Upper lobe of left lung (tissue), 6 donors: ENCODE data around the gene DGLUCY. TPM values are rescaled to one million over a fixed set of nuclear protein-coding genes. Genes with fewer than 3 reads are reported as not detected.

Source experiments
- ATAC-seq, 2 donors: fragments of 200-7000 bp; cut with Tn5 transposase; one replicate each; pipeline ENCODE4 v1.9.1; 2022; ENCODE audit warnings: mild to moderate bottlenecking in 2 of 2, moderate library complexity in 2 of 2; ENCODE audit not compliant: low FRiP score in 2 of 2
- DNase-seq, 2 donors: peaks; one replicate each; pipeline ENCODE4 v3.0.0-alpha.2; 2019 to 2020
- H3K27ac ChIP-seq, 4 donors: fragments of 200-600 bp; sonication (generic); one replicate each; pipeline ENCODE4 v1.5.1; 2016 to 2019
- H3K27me3 ChIP-seq, 4 donors: fragments of 200-600 bp; sonication (generic); one replicate each; pipeline ENCODE4 v1.5.1; 2017 to 2019
- H3K36me3 ChIP-seq, 4 donors: fragments of 200-600 bp; sonication (generic); one replicate each; pipeline ENCODE4 v1.5.1; 2016 to 2019
- H3K4me1 ChIP-seq, 4 donors: fragments of 200-600 bp; sonication (generic); one replicate each; pipeline ENCODE4 v1.5.1; 2018 to 2019
- H3K4me3 ChIP-seq, 4 donors: fragments of 200-600 bp; sonication (generic); one replicate each; pipeline ENCODE4 v1.5.1; 2017 to 2019; ENCODE audit warnings: mild to moderate bottlenecking in 2 of 4, moderate library complexity in 1 of 4
- H3K9me3 ChIP-seq, 4 donors: fragments of 200-600 bp; sonication (generic); one replicate each; pipeline ENCODE4 v1.5.1; 2018 to 2019
- EP300 ChIP-seq, 4 donors: sonication (generic); formaldehyde crosslinking; IDR thresholded peaks; one replicate each; pipeline ENCODE4 v1.5.1; 2017; ENCODE audit warnings: antibody characterized with exemption in 4 of 4, control low read depth in 2 of 4
- POLR2A ChIP-seq, 4 donors: fragments of 450-650 bp; IDR thresholded peaks; one replicate each; pipeline ENCODE4 v1.5.1; 2016 to 2017; ENCODE audit warnings: antibody characterized with exemption in 4 of 4, mild to moderate bottlenecking in 2 of 4
- POLR2AphosphoS5 ChIP-seq, 2 donors: sonication (generic); formaldehyde crosslinking; IDR thresholded peaks; one replicate each; pipeline ENCODE4 v1.5.1; 2017; ENCODE audit warnings: antibody characterized with exemption in 2 of 2
- WGBS, 2 donors: methylation state at CpG; one replicate each; pipeline ENCODE4 v1.1.5; 2017 to 2018; 5-methylcytosine and 5-hydroxymethylcytosine counted together
- total RNA-seq, 6 donors: library from RNA; depleted of rRNA in 4 of 6; stranded (reverse); fragments of >200 nt in 4 of 6; gene quantifications; one replicate each; pipeline versions ENCODE4 v1.1.0 to v1.2.1, GENCODE V29; 2016 to 2021
- TF ChIP-seq, protein P1 (sequence below), 6 experiments: fragments of 450-650 bp in 4 of 6; fragments of 200-600 bp in 2 of 6; sonication (generic) in 2 of 6; IDR thresholded peaks; one replicate each; pipeline ENCODE4 v1.5.1; 2016 to 2019; ENCODE audit warnings: antibody characterized with exemption in 6 of 6
- donor health status: DM: no; HTN: no; CAD: no; lungs with moderate emphysema.
- donor health status: DM: no; HTN: yes; CAD: no; lungs with severe emphysema.

Gene DGLUCY
- total RNA-seq, 6 donors from 2014 or later: 54.7 to 141 (median 80.3) TPM

DNA sequence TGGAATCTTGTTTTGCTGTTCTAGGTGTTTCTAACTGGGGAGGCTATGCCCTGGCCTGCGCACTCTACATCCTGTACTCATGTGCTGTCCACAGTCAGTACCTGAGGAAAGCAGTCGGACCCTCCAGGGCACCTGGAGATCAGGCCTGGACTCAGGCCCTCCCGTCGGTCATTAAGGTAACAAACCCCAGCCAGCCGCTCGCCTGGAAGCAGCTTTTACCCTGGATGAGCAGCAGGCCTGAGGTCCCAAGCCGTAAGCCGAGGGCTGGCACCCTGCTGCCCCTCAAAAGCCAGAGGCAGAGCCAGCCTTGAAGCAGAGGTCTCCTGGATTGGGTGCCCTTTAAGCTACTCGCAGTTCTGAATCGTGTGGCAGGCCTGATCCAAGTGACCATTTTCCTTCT is 101.5 kb downstream of the DGLUCY start:
- ATAC-seq (no peak), DNase-seq (peak in 1 of 2 donors; percentile 32)
- no peaks in the 10 kb centered on the region for H3K9me3 ChIP-seq
- no peak overlapping the region for H3K4me3 ChIP-seq
- H3K27ac ChIP-seq: no peak overlapping the region
- peaks cover 11 to 28% (median 17%) of the 10 kb centered on the region in 4 donors for H3K4me1 ChIP-seq
- no peak for TF ChIP-seq POLR2AphosphoS5 (IDR thresholded peaks at IDR 0.05)
- H3K36me3 ChIP-seq: peaks cover 0 to 57% (median 31%) of the 10 kb centered on the region in 4 donors
- 95 to 96% methylated on average over 7 to 10 of the region's 10 CpGs for WGBS, 2 donors
- no peaks in the 10 kb centered on the region for H3K27me3 ChIP-seq

DNA sequence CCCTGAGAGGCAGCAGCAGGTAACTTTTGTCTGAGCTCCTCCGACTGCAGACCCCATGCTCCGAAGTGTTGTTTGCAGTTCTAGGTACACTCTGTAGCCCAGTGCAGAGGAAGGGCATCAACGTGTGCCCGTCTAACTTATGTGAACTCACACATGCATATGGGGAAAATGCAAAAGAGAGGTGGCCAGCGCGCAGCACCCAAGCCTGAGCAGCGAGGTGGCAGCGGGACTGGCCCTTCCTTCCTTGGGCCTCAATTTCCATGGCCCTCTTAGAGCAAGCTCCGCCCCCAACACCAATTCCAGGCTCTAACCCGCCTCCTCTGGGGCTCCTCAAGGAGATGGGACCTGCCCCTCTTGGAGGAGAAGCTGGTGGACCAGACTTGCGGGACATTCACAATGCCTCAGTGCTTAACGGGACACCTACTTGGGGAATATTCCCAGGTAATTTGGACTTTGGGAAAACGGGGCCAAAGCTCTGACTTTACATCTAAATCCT is 102.9 kb downstream of the DGLUCY start:
- Histone ChIP-seq H3K4me1 (peaks cover 24 to 38% (median 30%) of the 10 kb centered on the region in 4 donors), H3K9me3 (no peaks in the 10 kb centered on the region), H3K4me3 (no peak overlapping the region), H3K36me3 (peaks cover 0 to 46% (median 31%) of the 10 kb centered on the region in 4 donors), H3K27me3 (no peaks in the 10 kb centered on the region), H3K27ac (no peak overlapping the region)
- TF ChIP-seq EP300 (IDR thresholded peaks at IDR 0.05): no peak
- no peak for TF ChIP-seq POLR2A (IDR thresholded peaks at IDR 0.05)
- no peak for TF ChIP-seq POLR2AphosphoS5 (IDR thresholded peaks at IDR 0.05)
- TF ChIP-seq, protein P1, sequence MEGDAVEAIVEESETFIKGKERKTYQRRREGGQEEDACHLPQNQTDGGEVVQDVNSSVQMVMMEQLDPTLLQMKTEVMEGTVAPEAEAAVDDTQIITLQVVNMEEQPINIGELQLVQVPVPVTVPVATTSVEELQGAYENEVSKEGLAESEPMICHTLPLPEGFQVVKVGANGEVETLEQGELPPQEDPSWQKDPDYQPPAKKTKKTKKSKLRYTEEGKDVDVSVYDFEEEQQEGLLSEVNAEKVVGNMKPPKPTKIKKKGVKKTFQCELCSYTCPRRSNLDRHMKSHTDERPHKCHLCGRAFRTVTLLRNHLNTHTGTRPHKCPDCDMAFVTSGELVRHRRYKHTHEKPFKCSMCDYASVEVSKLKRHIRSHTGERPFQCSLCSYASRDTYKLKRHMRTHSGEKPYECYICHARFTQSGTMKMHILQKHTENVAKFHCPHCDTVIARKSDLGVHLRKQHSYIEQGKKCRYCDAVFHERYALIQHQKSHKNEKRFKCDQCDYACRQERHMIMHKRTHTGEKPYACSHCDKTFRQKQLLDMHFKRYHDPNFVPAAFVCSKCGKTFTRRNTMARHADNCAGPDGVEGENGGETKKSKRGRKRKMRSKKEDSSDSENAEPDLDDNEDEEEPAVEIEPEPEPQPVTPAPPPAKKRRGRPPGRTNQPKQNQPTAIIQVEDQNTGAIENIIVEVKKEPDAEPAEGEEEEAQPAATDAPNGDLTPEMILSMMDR (IDR thresholded peaks at IDR 0.05): no peak
- 96 to 99% methylated on average over 13 of the region's 13 CpGs for whole genome bisulfite sequencing, 2 donors
- no peak for ATAC-seq
- no peak for DNase-seq

DNA sequence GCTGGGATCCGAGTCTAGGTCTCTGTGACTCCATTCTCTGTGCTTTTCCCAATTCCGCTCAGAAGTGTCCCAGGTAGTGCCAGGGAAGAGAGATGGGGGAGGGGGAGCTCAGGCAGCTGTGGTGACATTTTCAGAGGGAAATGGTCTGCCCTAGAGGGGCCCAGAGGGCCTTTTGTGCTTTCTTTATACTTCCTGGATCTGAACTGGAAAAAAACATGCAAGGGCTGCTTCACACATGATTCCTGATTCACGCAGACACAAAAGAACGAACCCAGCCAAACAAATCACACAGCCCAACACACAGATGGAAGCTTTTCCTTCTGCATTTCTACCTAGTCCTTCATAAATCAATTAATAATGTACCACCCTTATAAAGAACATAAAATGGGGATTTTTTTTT is 104.1 kb downstream of the DGLUCY start:
- no peak for ATAC-seq

DNA sequence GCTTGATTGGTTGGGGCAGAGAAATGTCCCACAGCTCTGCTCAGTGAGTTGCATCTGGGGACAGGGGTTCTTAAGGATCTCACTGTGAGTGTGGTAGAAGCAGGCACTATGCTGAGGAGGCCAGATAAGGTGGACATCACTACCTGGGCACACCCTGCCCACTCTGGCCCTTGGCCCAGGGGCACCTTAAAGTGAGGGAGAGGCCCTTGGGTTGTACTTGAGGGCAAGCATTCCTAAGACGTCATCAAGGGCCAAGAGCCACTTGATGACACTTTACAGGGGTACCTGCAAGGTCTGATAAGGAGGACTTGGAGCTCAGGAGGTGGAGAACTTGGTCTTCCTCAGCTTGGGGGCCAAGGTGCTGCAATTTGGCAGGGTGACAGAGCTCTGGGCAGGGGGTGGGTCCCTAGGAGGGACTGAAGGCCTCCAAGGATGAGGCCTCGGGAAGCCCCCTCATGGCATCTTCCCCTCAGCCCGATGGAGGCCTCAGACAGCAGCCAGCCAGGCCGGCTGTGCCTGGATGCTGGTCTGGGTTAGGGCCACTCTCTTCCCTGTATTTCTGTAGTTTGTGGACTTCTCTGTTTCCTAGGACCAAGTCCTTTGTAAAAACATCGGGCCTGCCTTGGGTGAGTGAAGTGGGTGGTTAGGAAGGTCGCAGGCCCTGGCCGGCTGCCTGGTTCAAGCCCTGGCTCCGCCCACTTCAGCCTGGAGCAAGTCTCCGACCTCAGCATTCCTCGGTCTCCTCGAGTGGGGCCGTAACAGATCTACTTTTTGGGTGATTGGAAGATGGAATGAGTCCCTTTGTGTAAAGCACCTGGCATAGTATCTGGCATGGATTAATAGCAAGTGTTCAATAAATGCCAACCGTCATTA is 105.9 kb downstream of the DGLUCY start:
- ATAC-seq (peak; percentile 66 to 86), DNase-seq (peak; percentile 85 to 92)
- TF ChIP-seq, protein P1 (IDR thresholded peaks at IDR 0.05): no peak
- peak; percentile 57 to 65 for TF ChIP-seq POLR2AphosphoS5 (IDR thresholded peaks at IDR 0.05)
- no peak for TF ChIP-seq POLR2A (IDR thresholded peaks at IDR 0.05)
- TF ChIP-seq EP300 (IDR thresholded peaks at IDR 0.05): peak in 3 of 4 donors; percentile 27 to 80 (median 66)
- H3K4me3 ChIP-seq: no peak overlapping the region
- WGBS, 2 donors: 46 to 60% methylated on average over 13 of the region's 13 CpGs
- H3K36me3 ChIP-seq: peaks cover 0 to 30% (median 23%) of the 10 kb centered on the region in 4 donors
- no peaks in the 10 kb centered on the region for H3K27me3 ChIP-seq
- H3K27ac ChIP-seq: peak overlapping the region; percentile 71 to 90 (median 82)
- no peaks in the 10 kb centered on the region for H3K9me3 ChIP-seq
- peaks cover 38 to 67% (median 50%) of the 10 kb centered on the region in 4 donors for H3K4me1 ChIP-seq

More for the DNA sequence above, 104.1 kb downstream of the DGLUCY start:
- Histone ChIP-seq H3K36me3 (peaks cover 0 to 37% (median 27%) of the 10 kb centered on the region in 4 donors), H3K4me1 (peaks cover 31 to 50% (median 39%) of the 10 kb centered on the region in 4 donors), H3K27me3 (no peaks in the 10 kb centered on the region), H3K4me3 (no peak overlapping the region), H3K27ac (peak overlapping the region in 3 of 4 donors; percentile 24 to 90 (median 71)), H3K9me3 (no peaks in the 10 kb centered on the region)
- WGBS, 2 donors: 76 to 84% methylated on average over 4 of the region's 4 CpGs
- DNase-seq: no peak
- TF ChIP-seq POLR2AphosphoS5 (IDR thresholded peaks at IDR 0.05) (no peak), EP300 (IDR thresholded peaks at IDR 0.05) (no peak), POLR2A (IDR thresholded peaks at IDR 0.05) (no peak)
- TF ChIP-seq, protein P1 (IDR thresholded peaks at IDR 0.05): no peak

DNA sequence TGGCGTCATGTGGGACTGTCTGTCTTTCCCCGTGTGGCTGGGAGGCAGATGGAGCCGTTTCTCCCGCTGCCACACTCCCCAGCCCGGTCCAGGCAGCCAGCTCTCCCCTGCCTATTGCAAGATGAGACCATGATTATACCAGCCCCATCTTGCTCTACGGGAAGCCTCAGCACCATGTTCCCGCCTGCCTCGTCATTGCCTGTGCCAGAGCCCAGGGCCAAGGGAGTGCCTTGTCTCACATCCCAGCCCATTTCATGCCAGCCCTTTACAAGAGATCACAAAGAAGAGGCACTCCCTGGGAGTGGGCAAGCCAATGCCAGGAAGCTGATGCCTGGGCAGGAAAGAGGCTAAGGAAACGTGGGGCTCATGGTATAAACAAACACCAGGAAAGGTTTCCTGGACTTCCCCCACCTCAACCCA is 106.7 kb downstream of the DGLUCY start:
- 33 to 66% methylated on average over 1 to 9 of the region's 9 CpGs for WGBS, 2 donors
- H3K27me3 ChIP-seq: no peaks in the 10 kb centered on the region
- H3K4me1 ChIP-seq: peaks cover 41 to 75% (median 54%) of the 10 kb centered on the region in 4 donors
- no peak overlapping the region for H3K4me3 ChIP-seq
- H3K9me3 ChIP-seq: no peaks in the 10 kb centered on the region
- H3K27ac ChIP-seq: peak overlapping the region; percentile 71 to 90 (median 82)
- peak; percentile 82 to 84 for TF ChIP-seq POLR2AphosphoS5 (IDR thresholded peaks at IDR 0.05)
- TF ChIP-seq, protein P1 (IDR thresholded peaks at IDR 0.05): no peak
- no peak for TF ChIP-seq POLR2A (IDR thresholded peaks at IDR 0.05)
- TF ChIP-seq EP300 (IDR thresholded peaks at IDR 0.05): peak; percentile 61 to 91 (median 81)
- DNase-seq: peak; percentile 60 to 77
- H3K36me3 ChIP-seq: peaks cover 0 to 26% (median 20%) of the 10 kb centered on the region in 4 donors
- peak in 1 of 2 donors; percentile 20 for ATAC-seq
